Effector memory CD8-positive, alpha-beta T cell (primary cell): ENCODE results near the gene DHRS4L2.
"Not testable (repeated sequence)": the region's sequence is repeated elsewhere in the genome, so short reads cannot be mapped to it uniquely, and the experiment has no call there.

Source experiments
- ATAC-seq: fragments of 150-1000 bp; cut with Tn5 transposase; replicated peaks from 2 replicates; pipeline ENCODE4 v1.10.0; 2021; ENCODE audit warnings: mild to moderate bottlenecking, moderate library complexity
- DNase-seq, 3 experiments: peaks; one replicate each; pipeline ENCODE4 v3.0.0; 2021
- H3K27ac Mint-ChIP-seq, 2 donors: one replicate each; pipeline ENCODE4 v1.8.0; 2022; ENCODE audit warnings: mild to moderate bottlenecking in 2 of 2, mixed read lengths in 2 of 2, moderate library complexity in 2 of 2
- H3K27me3 Mint-ChIP-seq, 2 donors: one replicate each; pipeline ENCODE4 v1.8.0; 2022; ENCODE audit warnings: mixed read lengths in 2 of 2
- H3K36me3 Mint-ChIP-seq: one replicate; pipeline ENCODE4 v1.8.0; 2022; ENCODE audit warnings: mild to moderate bottlenecking, moderate library complexity, mixed read lengths; ENCODE audit not compliant: insufficient read depth
- H3K4me1 Mint-ChIP-seq, 2 donors: one replicate each; pipeline ENCODE4 v1.8.0; 2022; ENCODE audit warnings: low read depth in 2 of 2, mixed read lengths in 2 of 2
- H3K4me3 Mint-ChIP-seq, 2 donors: one replicate each; pipeline ENCODE4 v1.8.0; 2022; ENCODE audit warnings: mild to moderate bottlenecking in 2 of 2, mixed read lengths in 2 of 2, moderate library complexity in 2 of 2
- H3K9me3 Mint-ChIP-seq, 2 donors: one replicate each; pipeline ENCODE4 v1.8.0; 2022; ENCODE audit warnings: mixed read lengths in 2 of 2
- total RNA-seq, 9 experiments: gene quantifications; one replicate each; lab custom pipeline; 2026; lab: John Stamatoyannopoulos, UW

Gene DHRS4L2
- total RNA-seq = 5.0 to 8.4 (median 6.8) reads per million in 9 experiments

- peak within 1 kb of the TSS; percentile 82 to 91 for H3K4me3 Mint-ChIP-seq
- H3K27me3 Mint-ChIP-seq, H3K9me3 Mint-ChIP-seq, H3K36me3 Mint-ChIP-seq: not testable (repeated sequence)
- peaks cover 17 to 19% of the 10 kb centered on the region in 2 donors for H3K4me1 Mint-ChIP-seq
- DNase-seq = peak; percentile 57 to 65 (median 60)
- ATAC-seq = peak; percentile 95
- H3K27ac Mint-ChIP-seq = peak within 1 kb of the TSS; percentile 80 to 95
Measured at GRCh38 chr14:23988607-23989363, at the start of gene DHRS4L2. DHRS4L2 (plus strand) TSS chr14:23988929; CDS start chr14:23988948, 19 bp downstream.

DNA sequence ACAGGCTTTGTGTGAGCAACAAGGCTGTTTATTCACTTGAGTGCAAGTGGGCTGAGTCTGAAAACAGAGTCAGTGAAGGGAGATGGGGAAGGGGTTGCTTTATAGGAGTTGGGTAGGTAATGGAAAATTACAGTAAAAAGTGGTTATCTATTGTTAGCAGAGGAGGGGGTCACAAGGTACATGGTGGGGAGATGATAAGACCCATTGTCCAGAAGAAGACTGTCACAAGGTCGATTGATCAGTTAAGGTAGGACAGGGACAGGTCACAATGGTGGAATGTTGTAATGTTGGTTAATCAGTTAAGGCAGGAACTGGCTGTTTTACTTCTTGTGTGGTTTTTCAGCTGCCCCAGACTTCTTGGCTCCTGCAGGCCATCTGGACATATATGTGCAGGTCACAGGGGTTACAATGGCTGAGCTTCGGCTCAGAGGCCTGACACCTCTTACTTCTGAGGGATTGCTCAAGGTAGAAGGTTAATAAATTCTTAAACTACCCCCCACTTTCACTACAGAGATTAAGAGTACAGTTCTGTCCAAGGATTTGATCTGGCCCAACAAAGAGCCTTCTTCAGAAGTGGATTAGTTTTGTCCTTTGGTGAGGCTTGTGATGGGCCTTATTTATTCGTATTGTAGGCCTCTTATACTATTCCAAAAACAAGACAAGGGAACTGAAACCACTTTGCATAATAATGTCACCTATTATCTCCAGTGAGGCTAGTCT is 49.0 kb upstream of the DHRS4L2 start:
- Mint-ChIP-seq H3K9me3 (no peaks in the 10 kb centered on the region), H3K4me1 (peaks cover 0 to 8% of the 10 kb centered on the region in 2 donors), H3K27me3 (no peaks in the 10 kb centered on the region), H3K36me3 (peaks cover 4% of the 10 kb centered on the region), H3K4me3 (no peak overlapping the region), H3K27ac (no peak overlapping the region)
- DNase-seq (no peak), ATAC-seq (no peak)

DNA sequence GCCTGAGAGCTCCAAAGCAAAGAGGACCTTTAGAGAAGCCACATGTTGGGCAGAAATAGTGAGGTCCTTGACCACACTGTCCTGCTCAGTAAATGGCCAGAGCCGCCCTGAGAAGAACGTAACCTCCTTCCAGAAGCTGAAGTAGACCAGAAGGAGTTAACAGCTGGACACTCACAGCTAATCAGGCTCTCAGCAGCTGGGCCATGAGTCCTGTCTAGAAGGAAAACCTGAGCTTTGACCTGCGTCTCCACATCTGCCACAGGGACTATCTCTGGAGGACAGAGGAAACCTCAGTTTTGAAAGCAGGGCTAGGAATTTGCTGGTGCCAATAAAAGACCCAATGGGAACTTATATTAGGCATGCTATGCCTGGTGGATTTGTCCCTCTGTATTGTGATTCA is 47.5 kb upstream of the DHRS4L2 start:
- Mint-ChIP-seq H3K36me3 (peaks cover 4% of the 10 kb centered on the region), H3K4me1 (peaks cover 7 to 11% of the 10 kb centered on the region in 2 donors), H3K27ac (no peak overlapping the region), H3K4me3 (no peak overlapping the region), H3K9me3 (no peaks in the 10 kb centered on the region), H3K27me3 (no peaks in the 10 kb centered on the region)
- ATAC-seq (no peak), DNase-seq (no peak)

- ATAC-seq = no peak
- peaks cover 12 to 15% of the 10 kb centered on the region in 2 donors for H3K4me1 Mint-ChIP-seq
- peaks cover 4% of the 10 kb centered on the region for H3K36me3 Mint-ChIP-seq
- H3K4me3 Mint-ChIP-seq = no peak overlapping the region
- no peaks in the 10 kb centered on the region for H3K9me3 Mint-ChIP-seq
- no peaks in the 10 kb centered on the region for H3K27me3 Mint-ChIP-seq
- no peak overlapping the region for H3K27ac Mint-ChIP-seq
- DNase-seq = no peak
Measured at GRCh38 chr14:23941669-23942068, 47.1 kb upstream of the DHRS4L2 start.

- ATAC-seq = no peak
Measured at GRCh38 chr14:23942587-23942986, 46.1 kb upstream of the DHRS4L2 start.

DNA sequence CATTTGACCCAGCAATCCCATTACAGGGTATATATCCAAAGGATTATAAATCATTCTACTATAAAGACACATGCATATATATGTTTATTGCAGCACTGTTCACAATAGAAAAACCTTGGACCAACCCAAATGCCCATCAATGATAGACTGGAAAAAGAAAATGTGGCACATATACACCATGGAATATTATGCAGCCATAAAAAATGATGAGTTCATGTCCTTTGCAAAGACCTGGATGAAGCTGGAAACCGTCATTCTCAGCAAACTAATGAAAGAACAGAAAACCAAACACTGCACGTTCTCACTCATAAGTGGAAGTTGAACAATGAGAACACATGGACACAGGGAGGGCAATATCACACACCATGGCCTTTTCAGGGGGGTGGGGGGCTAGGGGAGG is 39.7 kb upstream of the DHRS4L2 start:
- not testable (repeated sequence) for H3K27me3 Mint-ChIP-seq, H3K4me3 Mint-ChIP-seq, H3K36me3 Mint-ChIP-seq, ATAC-seq, DNase-seq, H3K27ac Mint-ChIP-seq, H3K9me3 Mint-ChIP-seq
- peaks cover 25 to 35% of the 10 kb centered on the region in 2 donors for H3K4me1 Mint-ChIP-seq

More at GRCh38 chr14:23942587-23942986, 46.1 kb upstream of the DHRS4L2 start:
- H3K27ac Mint-ChIP-seq = no peak overlapping the region
- no peak for DNase-seq
- no peak overlapping the region for H3K4me3 Mint-ChIP-seq
- no peaks in the 10 kb centered on the region for H3K27me3 Mint-ChIP-seq
- no peaks in the 10 kb centered on the region for H3K9me3 Mint-ChIP-seq
- peaks cover 4% of the 10 kb centered on the region for H3K36me3 Mint-ChIP-seq
- H3K4me1 Mint-ChIP-seq = peaks cover 15 to 18% of the 10 kb centered on the region in 2 donors

DNA sequence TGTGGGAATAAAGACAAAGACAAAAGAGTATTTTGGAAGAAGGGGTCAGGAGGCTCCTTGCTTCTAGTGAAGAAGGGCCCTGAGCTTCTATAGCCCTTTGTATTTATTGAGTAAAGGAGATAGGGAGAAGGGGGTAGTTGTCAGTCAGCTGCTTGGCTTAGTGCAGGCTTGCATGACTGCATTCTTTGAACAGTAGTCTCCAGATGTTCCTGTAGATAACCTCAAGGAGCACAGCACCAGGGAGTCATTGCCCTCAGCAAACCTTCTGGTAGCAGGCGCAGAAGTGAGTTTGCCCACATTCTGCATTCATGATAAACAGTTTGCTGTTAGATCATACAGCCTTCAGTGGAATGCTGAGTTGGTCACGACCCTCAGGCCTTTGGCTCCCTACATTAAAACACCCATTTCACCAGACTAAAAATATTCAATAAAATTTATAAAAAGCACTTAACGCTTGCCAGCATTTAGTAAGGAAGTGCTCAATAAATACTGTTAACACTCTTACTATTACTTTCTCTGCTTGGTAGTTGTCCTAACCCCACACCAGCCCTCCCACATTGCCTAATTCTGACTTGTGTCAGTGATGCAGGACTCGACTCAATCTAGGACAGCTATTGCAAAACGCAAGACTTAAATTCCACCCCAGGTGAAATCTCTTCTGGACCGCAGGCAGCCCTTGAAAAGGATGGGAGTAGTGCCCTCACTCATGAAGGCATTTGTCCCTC is 38.2 kb upstream of the DHRS4L2 start:
- no peak overlapping the region for H3K27ac Mint-ChIP-seq
- H3K27me3 Mint-ChIP-seq = no peaks in the 10 kb centered on the region
- H3K9me3 Mint-ChIP-seq = no peaks in the 10 kb centered on the region
- ATAC-seq = no peak
- DNase-seq = no peak
- H3K36me3 Mint-ChIP-seq = peaks cover 12% of the 10 kb centered on the region
- no peak overlapping the region for H3K4me3 Mint-ChIP-seq
- peaks cover 31 to 38% of the 10 kb centered on the region in 2 donors for H3K4me1 Mint-ChIP-seq

GRCh38 chr14:23951136-23951466 is 37.6 kb upstream of the DHRS4L2 start:
- Mint-ChIP-seq H3K36me3 (peaks cover 12% of the 10 kb centered on the region), H3K4me1 (peaks cover 30 to 33% of the 10 kb centered on the region in 2 donors)
- not testable (repeated sequence) for H3K27me3 Mint-ChIP-seq, H3K4me3 Mint-ChIP-seq, H3K9me3 Mint-ChIP-seq, H3K27ac Mint-ChIP-seq, ATAC-seq, DNase-seq

GRCh38 chr14:23951590-23952201 is 37.0 kb upstream of the DHRS4L2 start:
- no peak overlapping the region for H3K4me3 Mint-ChIP-seq
- no peak for DNase-seq
- no peak for ATAC-seq
- H3K9me3 Mint-ChIP-seq = no peaks in the 10 kb centered on the region
- H3K4me1 Mint-ChIP-seq = peaks cover 25 to 27% of the 10 kb centered on the region in 2 donors
- H3K27me3 Mint-ChIP-seq = no peaks in the 10 kb centered on the region
- H3K36me3 Mint-ChIP-seq = peaks cover 12% of the 10 kb centered on the region
- H3K27ac Mint-ChIP-seq = no peak overlapping the region

- Mint-ChIP-seq H3K27ac (peak overlapping the region; percentile 92 to 93), H3K4me1 (peaks cover 20 to 25% of the 10 kb centered on the region in 2 donors), H3K36me3 (peaks cover 12% of the 10 kb centered on the region), H3K4me3 (peak overlapping the region; percentile 98 to 99)
- not testable (repeated sequence) for H3K27me3 Mint-ChIP-seq, H3K9me3 Mint-ChIP-seq, DNase-seq, ATAC-seq
Measured at GRCh38 chr14:23953116-23953463, 35.6 kb upstream of the DHRS4L2 start.

DNA sequence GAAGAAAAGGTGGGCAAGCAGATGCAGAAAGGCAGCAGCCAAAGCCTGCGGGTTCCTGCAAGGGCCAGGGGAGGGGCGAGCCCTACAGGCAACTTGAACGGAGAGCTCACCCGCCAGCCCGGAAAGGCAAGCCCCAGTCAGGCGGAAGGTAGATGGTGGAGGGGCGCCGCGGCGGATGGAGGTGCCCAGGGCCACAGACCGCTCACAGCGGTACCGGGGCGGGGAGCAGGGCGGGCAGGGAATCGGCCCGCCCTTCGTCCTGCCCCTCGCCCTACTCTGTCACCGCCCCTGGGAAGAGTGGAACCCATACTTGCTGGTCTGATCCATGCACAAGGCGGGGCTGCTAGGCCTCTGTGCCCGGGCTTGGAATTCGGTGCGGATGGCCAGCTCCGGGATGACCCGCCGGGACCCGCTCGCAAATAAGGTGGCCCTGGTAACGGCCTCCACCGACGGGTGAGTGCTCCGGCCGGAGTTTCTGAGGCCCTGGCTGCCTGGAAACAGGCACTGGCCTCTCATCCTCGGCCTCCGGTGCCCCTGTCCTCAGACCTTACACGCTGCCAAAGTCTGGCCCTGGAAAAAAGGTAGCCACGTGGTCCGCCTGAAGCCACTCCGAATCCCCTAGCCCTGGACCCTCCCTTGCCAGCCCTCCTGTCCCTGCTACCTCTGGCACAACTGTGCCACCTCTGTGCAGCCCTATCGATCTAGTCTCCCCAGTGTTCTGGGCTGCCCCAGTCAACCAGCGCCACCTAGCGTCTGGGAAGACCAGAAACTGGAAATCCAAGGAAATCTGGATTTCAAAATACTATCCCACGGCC is 35.1 kb upstream of the DHRS4L2 start, which contains the start of gene DHRS4:
DHRS4 (plus strand) TSS at position 307 of the 815 bp plus-strand sequence; CDS start at position 326, 19 bp downstream.
- peaks cover 12% of the 10 kb centered on the region for H3K36me3 Mint-ChIP-seq

DNA sequence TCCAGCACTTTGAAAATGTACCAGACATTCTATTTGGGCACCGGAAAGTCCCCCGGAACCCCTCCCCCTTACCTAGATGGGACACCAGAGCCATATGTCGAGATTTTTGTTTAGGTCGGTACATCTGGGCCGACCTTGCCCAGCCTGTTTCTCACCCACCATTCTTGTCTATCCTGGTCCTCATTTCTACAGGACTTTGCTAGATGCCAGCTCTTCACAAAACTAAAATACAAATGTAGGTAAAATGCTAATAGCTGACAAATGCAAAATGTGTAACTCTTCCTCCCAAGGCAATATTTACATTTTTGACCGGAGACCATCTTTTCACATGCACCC is 34.5 kb upstream of the DHRS4L2 start:
- not testable (repeated sequence) for H3K27me3 Mint-ChIP-seq, DNase-seq, ATAC-seq, H3K9me3 Mint-ChIP-seq
- peak overlapping the region; percentile 92 to 93 for H3K27ac Mint-ChIP-seq
- peaks cover 18 to 23% of the 10 kb centered on the region in 2 donors for H3K4me1 Mint-ChIP-seq
- H3K36me3 Mint-ChIP-seq = peaks cover 12% of the 10 kb centered on the region
- H3K4me3 Mint-ChIP-seq = peak overlapping the region; percentile 98 to 99

More for the DNA sequence above, 35.1 kb upstream of the DHRS4L2 start, which contains the start of gene DHRS4:
- Mint-ChIP-seq H3K27me3 (no peaks in the 10 kb centered on the region), H3K9me3 (no peaks in the 10 kb centered on the region), H3K4me1 (peaks cover 17 to 25% of the 10 kb centered on the region in 2 donors), H3K4me3 (peak within 1 kb of the TSS; percentile 98 to 99), H3K27ac (peak within 1 kb of the TSS; percentile 92 to 93)
- DNase-seq = peak; percentile 75 to 84 (median 81)
- peak; percentile 95 for ATAC-seq
